GM18909 (cell line): ENCODE measurements around the gene DNER.
"Not testable (repeated sequence)": the region's sequence is repeated elsewhere in the genome, so short reads cannot be mapped to it uniquely, and the experiment has no call there.

Experiments
- ATAC-seq: cut with Tn5 transposase; IDR thresholded peaks from one replicate; pipeline ENCODE4 v1.9.1; 2021; ENCODE audit warnings: mild to moderate bottlenecking; ENCODE audit not compliant: unreplicated experiment, poor library complexity

DNER gene

DNA sequence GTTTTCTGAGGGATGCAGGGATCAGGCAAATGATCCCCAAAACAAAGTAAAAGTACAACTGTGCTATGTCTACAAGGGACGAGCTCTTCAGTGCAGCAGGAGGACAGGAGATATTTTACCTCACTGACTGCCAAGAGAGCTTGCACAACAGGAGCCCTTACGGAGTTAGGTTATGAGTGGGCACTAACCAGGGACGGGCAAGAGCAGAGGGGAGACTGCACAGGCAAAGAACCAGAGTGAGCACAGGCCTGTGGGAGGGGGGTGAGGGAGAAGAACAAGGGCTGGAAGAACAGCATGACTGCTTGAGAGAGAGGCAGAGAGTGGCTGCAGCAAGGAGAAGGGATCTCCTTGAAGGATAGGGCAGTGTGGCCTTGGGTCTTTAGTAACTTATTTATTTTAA is 342.1 kb downstream of the DNER start:
- ATAC-seq = no peak

DNA sequence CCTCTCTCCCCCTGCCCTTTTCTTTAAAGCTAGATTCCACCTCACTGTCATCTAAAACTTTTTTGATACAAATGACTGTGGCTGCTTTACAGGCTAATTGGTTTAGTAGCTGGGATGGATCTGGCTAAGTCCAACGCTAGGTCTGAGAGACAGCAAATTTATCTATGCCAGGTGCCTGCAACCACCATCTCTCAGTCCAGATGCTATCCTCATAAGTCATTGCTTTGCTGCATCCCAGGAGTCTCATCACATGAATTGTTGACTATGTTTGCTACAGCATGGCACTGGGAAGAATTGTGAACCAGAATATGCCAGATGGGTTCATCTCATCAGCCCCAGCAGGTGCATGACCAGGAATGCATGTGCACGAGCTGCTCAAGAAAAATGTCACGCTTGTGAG is 343.3 kb downstream of the DNER start:
- no peak for ATAC-seq

DNA sequence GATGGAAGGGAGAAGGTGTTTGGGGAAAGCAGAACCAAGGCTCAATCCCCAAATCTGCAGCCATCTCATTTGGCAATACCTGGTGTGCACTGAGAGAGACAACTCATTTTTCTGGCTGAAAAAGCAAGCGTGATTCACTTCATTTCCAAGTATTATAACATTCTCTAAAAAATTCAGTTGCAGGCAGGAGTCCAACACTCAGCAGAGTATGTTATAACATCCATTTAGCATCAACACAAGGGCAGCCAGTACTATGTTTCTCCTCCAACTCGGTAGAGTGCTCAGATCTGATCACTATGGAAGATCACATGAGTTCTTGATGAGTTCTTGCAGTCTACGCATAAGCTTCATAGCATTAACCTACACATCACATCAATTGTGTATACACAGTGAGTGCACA is 343.8 kb downstream of the DNER start:
- ATAC-seq = no peak

DNA sequence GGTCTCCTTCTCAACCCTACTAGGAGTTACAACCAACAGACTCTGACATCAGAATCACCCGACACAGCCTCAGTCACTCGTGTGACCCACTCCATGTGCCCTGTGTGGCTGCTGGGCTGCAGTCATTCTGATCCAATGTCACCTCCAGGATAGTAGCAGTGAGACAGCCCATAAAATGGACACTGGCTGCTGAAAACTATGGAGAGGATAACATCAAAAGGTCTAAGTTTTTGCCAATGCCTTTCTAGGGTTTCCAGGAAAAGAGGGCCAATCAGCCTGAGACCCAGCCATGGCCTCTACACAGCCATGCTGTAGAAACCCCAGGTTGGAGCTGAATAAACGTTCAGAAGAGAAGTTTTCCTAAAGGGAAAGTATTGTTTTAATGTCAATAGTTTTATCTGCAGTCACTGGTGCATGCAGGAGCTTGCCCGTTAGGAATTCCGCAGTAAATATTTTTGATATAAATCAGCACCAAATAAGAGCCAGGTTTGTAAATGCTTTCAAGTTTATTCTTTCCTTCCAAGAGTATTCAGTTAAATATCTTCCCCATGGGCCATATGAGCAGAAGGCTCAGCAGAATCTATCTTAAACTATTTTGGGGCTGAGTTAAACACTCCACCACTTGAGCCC is 351.1 kb downstream of the DNER start:
- ATAC-seq = no peak

DNA sequence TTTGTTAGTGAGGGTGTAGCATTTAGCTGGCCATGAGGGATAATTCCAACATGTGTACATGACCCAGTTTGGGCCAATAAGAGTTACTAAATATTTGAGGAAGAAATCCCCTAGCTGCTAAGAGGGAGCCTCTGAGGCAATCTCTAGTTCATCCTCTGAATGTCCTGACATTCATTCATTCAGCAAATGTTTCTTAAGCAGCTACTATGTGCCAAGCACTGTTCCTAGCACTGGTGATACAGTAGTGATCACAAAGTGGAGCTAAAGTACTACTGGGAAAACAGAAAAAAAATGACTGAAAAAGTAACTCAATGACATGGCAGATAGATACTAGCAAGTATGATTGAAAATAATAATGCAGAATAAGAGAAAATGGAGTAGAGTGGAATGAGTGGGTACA is 363.5 kb downstream of the DNER start:
- ATAC-seq = no peak

DNA sequence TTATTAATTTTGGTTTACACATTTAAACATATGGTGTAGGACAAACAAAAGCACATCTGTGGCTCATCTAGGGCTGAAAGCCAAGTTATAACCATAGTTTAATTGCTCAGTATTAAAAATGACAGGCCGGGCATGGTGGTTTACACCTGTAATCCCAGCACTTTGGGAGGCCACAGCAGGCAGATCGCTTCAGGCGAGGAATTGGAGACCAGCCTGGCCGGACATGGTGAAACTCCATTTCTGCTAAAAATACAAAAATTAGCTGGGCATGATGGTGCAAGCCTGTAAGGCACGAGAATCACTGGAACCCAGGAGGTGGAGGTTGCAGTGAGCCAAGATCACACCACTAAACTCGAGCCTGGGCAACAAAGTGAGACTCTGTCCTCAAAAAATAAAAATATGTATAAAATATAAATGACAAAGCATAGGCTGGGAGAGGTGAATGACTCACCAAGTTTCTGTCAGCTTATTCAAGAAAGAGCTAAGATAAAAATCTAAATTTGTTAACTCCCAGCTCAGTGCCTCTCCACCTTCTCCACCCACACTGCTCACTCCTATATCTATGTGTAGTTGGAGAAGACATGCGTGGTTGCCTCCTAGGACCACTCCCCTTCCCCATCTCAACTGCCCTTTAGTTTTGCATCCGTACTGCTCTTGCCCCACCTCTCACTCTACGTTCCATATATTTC is 364.1 kb downstream of the DNER start:
- no peak for ATAC-seq

DNA sequence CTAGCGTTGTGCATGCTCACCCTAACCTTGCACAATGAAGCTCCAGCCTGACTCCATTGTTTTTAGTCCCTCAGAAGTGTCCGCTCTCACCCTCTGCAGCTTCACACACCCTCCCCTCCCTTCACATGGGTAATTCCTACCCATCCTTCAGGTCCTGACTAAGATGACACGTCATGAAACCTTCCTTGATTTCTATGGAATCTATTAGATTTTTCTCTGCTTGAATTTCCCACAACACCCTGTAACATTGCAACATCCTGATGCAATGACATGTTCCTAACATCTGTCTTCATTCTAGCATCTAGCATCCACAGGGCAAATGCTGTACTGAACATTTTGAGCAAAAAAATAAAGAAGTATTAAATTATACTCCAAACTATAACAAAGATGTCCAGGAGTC is 366.2 kb downstream of the DNER start:
- no peak for ATAC-seq

DNA sequence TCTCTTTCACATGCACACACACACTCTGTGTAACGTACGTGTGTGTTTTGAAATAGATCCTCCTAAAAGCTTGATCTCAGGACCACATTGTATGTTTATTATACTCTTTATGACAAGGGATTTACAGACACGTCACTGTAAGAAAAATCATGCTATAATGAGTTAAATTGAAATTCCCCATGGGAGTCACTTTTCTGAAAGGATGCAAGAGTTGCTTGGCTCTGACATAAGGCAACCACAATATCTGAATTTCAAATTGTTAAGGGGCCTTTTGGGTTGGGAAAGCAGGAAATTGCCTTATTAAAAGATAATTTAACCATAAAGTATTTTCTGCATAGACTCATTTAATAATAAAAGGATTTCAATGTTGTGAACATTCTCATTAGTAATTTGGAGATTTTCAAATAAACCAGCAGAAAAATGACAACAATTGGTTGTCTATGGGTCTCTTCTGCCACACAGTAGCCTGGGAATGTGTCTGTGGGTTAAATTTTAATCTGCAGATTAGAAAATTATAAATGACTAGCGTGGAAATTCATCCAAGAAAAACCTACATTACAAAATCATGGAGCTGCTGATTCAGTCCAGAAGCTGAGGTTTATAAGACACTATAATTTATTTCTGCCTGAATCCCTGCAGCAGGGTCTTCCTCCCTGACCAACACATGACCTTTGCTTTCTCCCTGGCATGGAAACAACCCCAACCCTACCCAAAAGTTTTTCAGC is 367.4 kb downstream of the DNER start:
- ATAC-seq = no peak

DNA sequence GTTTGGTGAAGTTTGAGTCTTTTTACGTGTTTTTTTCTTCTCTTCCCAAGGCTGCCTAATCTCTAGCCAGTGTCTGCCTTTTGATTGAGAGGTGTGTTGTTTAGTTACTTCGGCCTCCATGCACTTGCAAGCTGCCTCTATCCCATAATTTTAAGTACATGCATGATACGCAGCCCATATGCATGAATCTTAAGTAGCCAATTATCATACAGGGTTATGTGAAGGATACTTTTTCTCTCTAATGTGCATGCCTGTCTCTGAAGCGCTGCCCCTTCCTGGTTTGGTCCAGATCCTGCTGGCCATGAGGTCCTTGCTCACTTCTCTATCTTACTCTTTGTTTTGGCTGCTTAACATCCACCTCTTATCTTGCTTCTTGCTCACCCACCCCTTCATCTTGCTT is 369.4 kb downstream of the DNER start:
- no peak for ATAC-seq

DNA sequence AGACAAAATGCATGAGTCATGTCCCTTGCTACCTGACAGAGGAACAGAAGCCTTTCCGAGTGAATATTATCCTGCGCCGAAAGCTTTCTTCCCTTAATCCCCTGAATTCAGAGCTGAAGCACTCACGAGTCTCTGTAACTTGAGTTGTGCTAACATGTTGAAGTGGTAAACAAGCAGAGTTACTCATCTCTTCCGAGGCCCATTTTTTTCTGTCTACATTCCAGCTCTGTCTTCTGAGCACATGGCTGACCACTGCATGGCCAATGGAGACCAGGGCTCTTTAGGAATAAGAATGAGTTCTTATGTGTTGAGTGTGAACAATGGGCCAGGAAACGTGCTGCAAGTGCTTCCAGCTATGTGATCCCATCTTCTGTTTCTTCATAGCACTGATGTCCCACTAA is 370.2 kb downstream of the DNER start:
- ATAC-seq = no peak

DNA sequence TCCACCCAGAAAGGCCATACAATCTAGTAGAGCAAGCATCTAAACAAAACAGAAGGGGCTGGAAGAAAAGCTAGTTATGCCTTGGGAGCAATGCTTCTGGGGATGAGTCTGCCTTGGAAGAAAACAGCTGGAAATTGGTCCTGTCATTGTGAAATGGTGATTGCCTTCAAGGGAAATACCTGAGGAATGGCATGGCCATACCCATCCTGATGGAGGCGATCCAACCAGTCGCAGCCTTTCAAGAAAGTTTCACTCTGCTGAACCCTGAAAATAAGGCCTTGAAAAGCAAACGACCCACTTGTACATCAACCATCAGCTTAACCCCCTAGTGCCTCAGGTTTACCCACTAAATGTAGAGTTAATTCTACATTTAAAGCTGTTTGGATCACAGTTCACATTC is 370.7 kb downstream of the DNER start:
- ATAC-seq = no peak

DNA sequence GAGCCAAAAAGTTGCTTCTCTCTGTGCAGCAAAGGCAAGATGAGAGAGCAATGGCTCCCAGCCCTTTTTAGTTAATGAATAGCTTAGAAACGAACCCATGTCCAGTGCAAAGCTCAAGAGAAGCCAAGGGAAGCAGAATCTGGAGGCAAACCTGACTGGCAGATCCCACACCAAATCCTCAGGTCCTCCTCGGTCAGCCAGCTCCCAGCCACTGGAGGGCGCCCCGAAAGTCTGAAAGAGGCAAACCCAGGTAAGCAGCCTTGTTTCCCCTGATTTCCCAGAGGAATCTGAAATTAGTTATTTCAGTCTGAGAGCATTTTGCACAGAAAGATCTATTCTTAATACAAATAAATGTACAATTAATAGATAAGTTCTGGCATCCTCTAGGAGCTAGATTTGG is 372.0 kb downstream of the DNER start:
- ATAC-seq = no peak

DNA sequence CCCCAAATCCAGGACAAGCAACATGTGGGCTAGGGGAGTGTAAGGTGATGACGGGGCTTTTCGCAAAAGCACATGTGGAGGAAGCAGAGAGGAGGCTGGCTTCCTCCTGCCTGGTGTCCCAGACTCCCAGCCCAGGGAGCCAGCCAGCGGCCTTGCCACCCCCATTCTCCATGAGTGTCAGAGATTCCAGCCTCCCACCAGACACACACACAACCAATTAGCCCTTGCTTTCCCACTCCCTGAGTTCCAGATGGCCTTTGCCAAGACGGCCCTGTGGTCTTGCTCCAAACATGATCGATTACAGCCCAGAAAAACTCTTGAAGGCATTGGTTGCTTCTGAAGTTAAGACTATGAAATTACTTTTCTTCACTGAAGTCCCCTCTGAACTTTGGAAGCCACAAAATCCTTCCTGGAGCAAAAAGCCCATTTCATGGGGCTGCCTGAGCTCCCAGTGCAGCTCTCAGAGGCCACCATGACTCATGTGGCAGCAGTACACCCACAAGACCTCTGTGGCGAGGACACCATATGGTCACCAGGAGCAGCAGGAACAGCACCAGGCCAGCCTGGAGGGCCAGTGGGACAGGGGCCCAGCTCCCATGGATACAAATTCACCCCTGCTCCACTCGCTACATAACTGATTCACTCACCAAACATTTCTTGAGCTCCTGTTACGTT is 374.1 kb downstream of the DNER start:
- ATAC-seq = no peak

DNA sequence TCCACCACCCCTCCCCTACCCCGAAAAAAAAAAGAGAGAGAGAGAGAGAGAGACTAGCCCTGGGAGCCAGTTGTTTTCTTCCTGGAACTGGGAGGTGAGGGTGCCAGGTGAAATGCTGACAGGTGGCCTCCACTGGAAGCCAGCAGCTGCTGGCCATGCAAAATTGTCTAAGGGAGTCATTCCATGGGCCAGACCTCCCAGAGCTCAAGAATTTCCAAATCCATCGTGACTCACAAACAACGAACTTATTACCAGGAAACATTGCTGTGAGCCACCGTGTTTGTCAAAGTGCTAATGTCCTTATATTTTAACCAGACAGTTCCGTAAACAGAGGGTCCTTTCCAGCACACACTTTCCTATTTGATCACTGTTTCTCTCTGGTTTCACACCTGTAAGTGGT is 374.7 kb downstream of the DNER start:
- ATAC-seq = no peak

DNA sequence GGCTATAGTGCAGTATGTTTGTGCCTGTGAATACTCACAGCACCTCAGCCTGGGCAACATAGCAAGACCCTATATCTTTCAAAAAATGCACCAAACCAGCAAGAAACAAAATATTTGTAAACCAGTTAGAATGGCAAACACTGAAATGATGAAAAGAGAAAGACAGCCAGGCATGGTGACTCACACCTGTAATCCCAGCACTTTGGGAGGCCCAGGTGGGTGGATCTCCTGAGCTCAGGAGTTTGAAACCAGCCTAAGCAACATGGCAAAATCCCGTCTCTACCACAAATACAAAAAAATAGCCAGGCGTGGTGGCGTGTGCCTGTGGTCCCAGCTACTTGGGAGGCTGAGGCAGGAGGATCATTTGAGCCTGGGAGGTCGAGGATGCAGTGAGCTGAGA is 375.2 kb downstream of the DNER start:
- not testable (repeated sequence) for ATAC-seq

DNA sequence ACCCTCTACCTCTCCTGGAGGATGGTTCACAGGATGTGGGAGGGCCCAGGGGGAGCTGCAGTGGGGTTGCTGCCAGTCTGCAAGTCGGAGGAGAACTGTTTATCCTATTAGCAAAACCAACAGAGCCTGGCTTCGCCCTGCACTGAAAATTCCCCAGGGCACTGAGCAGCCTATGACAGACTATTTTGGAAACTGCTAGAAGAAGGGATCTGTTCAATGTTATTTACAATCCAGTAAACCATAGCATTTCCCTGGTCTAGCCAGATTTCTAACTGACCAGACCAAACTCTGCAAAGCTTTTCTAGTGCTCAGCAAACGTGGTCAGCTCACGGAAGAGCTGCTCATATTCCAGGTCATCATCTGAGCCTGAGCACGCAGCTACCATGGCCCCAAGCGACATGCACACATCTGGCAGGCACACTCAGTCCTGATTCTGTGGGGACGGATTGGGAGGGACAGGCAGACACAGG is 378.4 kb downstream of the DNER start:
- ATAC-seq = no peak

DNA sequence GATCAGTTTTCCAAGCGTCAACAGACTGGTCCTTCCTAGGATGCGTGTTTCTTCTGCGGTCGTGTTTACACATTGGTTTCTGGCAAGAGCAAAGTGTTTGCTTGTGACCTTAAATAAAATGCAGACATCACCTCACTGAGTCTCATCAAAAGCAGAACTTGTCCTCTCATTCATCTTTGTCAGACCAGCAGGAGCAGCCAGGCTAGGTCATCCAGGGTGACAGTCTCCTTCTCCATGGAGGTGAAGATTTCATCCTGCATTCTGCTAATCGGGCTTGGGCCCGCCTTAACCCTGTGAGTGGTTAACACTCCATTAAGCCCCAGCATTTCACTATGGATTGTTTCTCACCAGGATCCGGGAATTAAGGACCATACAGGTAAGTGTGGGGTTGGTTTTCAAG is 379.0 kb downstream of the DNER start:
- ATAC-seq = no peak

DNA sequence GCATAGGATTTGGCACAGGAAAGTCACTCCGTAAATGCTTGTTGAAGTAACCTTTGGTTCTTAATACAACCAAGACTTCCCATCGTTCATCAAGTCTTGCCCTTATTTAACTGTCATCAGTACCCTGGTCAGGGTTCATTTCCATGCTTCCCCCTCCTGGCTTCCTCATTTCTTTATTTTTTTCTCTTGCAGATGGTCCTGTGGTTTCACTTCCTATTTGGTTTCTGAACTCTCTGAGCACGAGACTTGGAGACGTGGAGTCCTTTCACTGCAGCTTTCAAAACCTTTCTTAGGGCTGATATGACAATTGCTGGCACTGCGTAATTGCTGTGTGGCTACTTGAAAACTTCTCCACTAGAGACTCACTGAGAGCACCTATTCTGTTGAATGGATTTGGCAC is 383.4 kb downstream of the DNER start:
- peak; percentile 41 for ATAC-seq

DNA sequence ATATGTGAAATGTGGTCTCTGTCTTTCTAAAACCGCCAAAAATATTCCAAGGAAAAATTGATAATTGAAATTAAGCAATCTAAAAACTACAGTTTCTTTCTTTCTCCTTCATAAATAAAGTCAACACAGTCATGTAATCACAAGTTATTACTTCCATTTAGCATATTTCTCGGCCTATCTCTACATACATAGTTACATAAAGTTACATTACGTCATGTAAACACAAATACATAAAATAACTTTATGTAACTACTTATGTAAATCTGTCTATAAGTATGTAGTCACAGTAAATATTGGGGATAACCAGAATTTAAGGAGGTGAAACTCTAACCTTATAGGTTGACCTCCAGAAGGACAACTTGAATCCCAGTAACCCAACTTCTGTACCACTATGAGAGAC is 394.8 kb downstream of the DNER start:
- no peak for ATAC-seq

DNA sequence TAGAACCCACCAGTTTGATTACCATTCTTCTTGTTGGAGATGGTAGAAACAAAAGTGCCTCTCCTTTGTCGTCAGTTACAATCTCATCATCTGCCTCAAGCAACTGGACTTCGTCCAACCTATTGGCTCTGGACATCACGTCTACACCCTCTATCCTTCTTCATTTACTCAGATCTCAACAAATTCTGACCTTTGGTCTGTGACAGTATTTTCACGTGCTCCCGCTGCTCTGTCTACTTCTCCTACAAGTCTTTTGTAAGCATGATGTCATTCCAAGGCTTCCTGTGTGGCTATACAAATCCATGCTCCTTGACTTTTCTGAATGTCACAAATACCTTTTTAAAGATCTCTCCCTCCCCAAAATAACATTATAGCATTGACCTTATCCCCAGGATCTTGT is 400.2 kb downstream of the DNER start:
- ATAC-seq = no peak

DNA sequence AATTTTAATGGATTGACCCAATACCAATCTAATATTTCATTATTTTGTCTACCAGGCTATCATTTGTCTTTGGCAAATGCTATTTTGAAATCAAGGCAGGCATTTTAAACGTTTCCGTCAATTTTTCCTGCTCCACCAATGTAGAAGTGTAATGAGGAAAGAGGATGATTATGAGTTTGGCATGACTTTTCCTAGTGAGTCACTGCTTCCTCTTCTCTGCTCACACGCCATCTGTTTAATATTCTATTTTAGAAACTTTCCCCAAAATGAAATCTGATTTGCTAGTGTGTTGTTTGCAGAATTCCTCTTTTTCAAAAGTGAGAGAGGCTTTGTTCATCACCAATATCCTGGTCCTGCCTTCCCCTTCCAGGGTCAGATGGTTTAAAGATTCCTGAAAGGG is 400.8 kb downstream of the DNER start:
- no peak for ATAC-seq
